Measurements from ENCODE around the gene UPK3BL2. TPM values are rescaled to one million over a fixed set of nuclear protein-coding genes. Genes with fewer than 3 reads are reported as not detected.
"Not testable (repeated sequence)": the region's sequence is repeated elsewhere in the genome, so short reads cannot be mapped to it uniquely, and the experiment has no call there.

Gene UPK3BL2
- total RNA-seq, 2 donors from 2014 or later, result 23.3 to 26.0 TPM

DNA sequence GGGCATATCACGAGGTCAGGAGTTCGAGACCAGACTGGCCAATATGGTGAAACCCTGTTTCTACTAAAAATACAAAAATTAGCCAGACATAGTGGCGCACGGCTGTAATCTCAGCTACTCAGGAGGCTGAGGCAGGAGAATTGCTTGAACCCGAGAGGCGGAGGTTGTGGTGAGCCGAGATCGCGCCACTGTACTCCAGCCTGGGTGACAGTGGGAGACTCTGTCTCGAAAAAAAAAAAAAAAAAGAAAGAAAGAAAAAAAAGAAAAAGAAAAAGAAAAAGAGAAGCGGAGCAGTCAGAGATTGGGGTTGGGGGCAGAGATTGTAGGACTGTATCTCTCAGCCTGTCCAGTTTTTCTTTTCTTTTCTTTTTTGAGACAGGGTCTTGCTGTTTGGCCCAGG is 725 bp downstream of the UPK3BL2 start:
- peak overlapping the region in 1 of 2 donors; percentile 77 for H3K27ac Mint-ChIP-seq
- H3K36me3 Mint-ChIP-seq; DNase-seq (ENCODE audit: low spot score in 2 of 2); H3K9me3 Mint-ChIP-seq; ATAC-seq: not testable (repeated sequence)

GRCh38 chr7:102542083-102542482 is 1.4 kb downstream of the UPK3BL2 start:
- H3K36me3 Mint-ChIP-seq; H3K27ac Mint-ChIP-seq; DNase-seq (ENCODE audit: low spot score in 2 of 2); ATAC-seq; H3K9me3 Mint-ChIP-seq: not testable (repeated sequence)

DNA sequence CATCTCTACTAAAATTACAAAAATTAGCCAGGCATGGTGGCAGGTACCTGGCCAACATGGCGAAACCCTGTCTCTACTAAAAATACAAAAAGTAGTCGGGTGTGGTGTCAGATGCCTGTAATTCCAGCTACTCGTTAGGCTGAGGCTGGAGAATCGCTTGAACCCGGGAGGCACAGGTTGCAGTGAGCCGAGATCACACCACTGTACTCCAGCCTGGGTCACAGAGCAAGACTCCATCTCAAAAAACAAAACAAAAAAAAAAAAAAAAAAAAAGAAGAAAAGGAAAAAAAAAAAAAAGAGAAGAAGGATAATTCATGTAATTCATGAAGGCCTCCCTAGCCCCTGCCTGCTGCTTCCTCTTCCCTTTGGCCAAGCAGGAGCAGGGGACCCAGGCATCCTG is 2.9 kb downstream of the UPK3BL2 start:
- not testable (repeated sequence) for DNase-seq (ENCODE audit: low spot score in 2 of 2); H3K27ac Mint-ChIP-seq; H3K36me3 Mint-ChIP-seq; H3K9me3 Mint-ChIP-seq; ATAC-seq

DNA sequence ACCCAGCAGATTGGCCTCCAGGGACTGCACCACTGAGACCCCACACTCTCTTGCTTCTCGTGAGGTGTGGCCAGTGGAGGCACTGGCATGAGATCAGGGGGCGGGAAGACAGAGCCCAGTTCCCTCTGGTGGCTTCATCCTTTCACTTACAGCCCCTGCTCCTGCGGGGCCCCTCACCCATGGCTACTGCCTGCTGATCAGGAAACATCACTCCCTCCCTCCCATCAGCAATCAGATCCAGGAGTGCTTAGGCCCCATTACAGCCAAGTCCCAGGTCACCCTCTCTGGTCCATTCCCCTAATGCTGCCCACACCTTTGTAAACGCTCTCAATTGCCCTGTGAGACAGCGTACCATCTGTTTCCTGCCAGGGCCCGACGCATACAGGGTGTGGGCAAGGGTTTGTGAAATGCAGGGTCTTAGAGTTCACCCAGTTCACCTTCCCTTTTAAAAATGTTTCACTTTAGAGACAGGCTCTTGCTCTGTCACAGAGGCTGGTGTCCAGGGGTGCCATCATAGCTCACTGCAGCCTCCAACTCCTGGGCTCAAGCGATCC is 8.4 kb downstream of the UPK3BL2 start:
- not testable (repeated sequence) for H3K9me3 Mint-ChIP-seq; ATAC-seq; H3K36me3 Mint-ChIP-seq; DNase-seq (ENCODE audit: low spot score in 2 of 2)
- peak overlapping the region in 1 of 2 donors; percentile 86 for H3K27ac Mint-ChIP-seq

GRCh38 chr7:102532127-102532526 is 11.4 kb downstream of the UPK3BL2 start:
- H3K27ac Mint-ChIP-seq; ATAC-seq; H3K36me3 Mint-ChIP-seq; DNase-seq (ENCODE audit: low spot score in 2 of 2); H3K9me3 Mint-ChIP-seq: not testable (repeated sequence)

- not testable (repeated sequence) for ATAC-seq; H3K27ac Mint-ChIP-seq; H3K9me3 Mint-ChIP-seq; H3K36me3 Mint-ChIP-seq; DNase-seq (ENCODE audit: low spot score in 2 of 2)
Measured at GRCh38 chr7:102531583-102531982, 11.9 kb downstream of the UPK3BL2 start.

DNA sequence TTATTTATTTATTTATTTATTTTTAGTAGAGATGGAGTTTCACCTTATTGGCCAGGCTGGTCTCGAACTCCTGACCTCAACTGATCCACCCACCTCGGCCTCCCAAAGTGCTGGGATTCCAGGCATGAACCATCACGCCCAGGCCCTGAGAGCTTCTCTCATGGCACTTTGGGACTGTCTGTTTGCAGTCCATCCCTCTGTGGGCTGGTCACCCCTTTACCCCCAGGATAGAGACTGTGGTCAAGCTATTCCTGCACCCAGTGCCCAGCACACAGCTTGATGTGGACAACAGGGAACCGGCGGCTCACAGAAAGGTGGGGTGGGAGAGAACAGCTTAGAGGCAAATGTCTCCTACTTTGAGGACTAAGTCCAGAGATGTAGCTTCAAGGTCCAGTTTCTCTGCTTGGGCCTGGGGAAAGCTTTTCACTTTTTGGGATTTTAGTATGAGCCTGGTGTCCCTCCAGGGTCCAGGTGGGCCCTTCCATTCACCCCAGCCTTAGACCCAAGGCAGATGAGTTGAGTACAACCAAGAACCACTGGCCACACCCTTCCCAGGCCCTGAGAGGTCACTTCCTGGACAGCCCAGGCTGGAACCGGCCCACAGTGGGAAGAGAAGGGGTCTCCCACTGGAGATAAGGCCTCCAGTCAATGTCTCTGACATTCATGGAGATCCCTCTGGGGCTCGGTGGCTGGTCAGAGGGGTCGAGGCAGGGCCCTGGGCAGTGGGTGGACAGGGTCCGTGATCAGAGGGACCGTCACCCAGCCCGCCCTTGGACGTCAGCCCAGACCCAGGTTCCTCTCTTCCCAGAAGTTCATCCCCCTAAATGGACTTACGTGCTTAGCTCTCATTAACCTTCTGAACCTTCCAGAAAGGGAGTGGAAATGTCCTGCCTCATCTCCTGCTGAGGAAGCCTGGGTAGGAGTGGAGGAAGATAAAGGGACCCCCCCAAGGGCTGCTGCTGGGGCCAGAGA is 15.4 kb downstream of the UPK3BL2 start:
- H3K9me3 Mint-ChIP-seq; H3K36me3 Mint-ChIP-seq; ATAC-seq; DNase-seq (ENCODE audit: low spot score in 2 of 2); H3K27ac Mint-ChIP-seq: not testable (repeated sequence)

DNA sequence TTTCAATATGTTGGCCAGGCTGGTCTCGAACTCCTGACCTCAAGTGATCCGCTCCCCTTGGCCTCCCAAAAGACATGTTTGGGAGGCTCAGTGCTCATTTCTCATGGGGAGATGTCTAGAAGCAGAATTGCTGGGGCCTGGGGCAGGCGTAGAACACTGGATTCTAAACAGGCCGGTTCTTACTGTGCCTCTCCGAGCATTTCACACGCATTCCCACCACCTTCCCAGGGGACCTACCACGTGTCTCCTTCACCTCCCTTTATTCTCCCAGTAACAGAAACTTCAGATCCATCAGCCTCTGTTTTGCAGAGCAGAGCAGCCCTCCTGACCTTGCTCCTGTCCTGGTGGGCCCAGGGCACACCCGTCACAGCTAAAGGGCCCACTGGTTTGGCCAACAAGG is 16.3 kb downstream of the UPK3BL2 start:
- not testable (repeated sequence) for DNase-seq (ENCODE audit: low spot score in 2 of 2); H3K9me3 Mint-ChIP-seq; H3K36me3 Mint-ChIP-seq

DNA sequence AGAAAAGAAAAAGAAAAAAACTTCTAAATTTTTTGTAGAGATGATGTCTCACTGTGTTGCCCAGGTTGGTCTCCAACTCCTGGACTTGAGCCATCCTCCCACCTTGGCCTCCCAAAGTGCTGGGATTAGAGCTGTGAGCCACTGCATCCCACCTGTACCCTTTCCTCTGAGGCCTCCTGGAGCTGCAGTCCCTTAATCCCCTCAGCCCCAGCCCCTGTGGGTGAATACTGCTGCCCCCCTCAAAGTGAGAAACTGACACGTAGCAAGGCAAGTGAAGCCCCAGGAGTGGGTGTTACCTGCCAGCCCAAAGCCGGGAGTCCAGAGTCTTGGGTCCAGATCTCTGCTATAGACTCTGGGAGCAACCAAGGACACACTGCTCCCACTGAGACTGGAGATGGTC is 18.7 kb downstream of the UPK3BL2 start:
- not testable (repeated sequence) for H3K9me3 Mint-ChIP-seq; H3K27ac Mint-ChIP-seq; H3K36me3 Mint-ChIP-seq; DNase-seq (ENCODE audit: low spot score in 2 of 2)
- peak in 1 of 2 donors; percentile 4 for ATAC-seq

More for the DNA sequence above, 16.3 kb downstream of the UPK3BL2 start:
- not testable (repeated sequence) for H3K27ac Mint-ChIP-seq, ATAC-seq

DNA sequence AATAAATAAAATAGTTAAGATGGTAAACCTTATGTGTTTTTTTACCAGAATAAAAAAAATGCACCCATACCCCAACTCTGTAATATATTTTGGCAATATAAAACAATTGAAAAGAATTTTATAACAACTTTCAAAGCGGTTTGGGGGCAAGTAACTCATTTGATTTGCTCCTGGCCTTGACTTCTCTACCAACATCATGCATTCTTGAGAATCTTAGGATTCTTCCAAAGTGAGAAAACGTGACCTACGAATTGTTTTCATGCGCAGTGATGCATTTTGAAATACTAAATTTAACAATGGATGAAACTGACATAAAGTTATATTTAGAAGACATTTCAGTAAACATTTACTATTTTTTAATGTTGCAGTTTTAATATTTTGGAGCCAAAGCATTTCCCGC is 22.7 kb downstream of the UPK3BL2 start:
- H3K27ac Mint-ChIP-seq; DNase-seq (ENCODE audit: low spot score in 2 of 2); H3K36me3 Mint-ChIP-seq; H3K9me3 Mint-ChIP-seq; ATAC-seq: not testable (repeated sequence)

DNA sequence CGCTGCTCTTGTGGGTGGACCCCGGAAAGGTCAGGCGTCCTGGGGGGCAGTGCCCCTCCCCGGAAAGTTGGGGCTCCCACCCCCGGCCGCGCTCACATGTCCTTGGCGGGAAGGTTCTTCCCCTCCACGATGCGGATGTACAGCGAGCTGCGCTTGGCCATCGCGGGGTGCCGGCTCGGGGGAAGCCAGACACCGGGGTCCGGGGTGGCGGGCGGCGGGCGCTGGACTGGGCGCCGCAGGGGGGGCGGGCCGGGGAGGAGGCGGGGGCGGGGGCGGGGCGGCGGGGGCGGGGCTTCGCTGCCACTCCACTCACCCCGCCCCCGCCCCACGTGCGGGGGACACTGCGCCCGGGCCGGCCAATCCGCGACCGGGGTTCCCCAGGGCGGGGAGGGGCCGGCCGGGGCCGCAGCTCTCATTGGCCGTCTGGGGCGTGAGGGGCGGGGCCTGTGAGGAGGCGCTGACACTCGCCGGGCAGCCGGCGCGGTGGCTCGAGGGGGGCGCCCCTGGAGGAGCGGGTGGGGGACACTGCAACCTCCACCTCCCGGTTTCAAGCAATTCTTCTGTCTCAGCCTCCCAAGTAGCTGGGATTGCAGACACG is 25.8 kb downstream of the UPK3BL2 start, which contains the start of gene RASA4B:
TSS of gene RASA4B (minus strand) at position 228 of the 598 bp plus-strand sequence. CDS start at position 161, 67 bp downstream.
- not testable (repeated sequence) for H3K9me3 Mint-ChIP-seq; DNase-seq (ENCODE audit: low spot score in 2 of 2); H3K27ac Mint-ChIP-seq; H3K36me3 Mint-ChIP-seq
- peak; percentile 88 to 97 for ATAC-seq

- not testable (repeated sequence) for H3K27ac Mint-ChIP-seq; DNase-seq (ENCODE audit: low spot score in 2 of 2); H3K36me3 Mint-ChIP-seq; H3K9me3 Mint-ChIP-seq
- ATAC-seq, result peak in 1 of 2 donors; percentile 42
Measured at GRCh38 chr7:102516951-102517350, 26.5 kb downstream of the UPK3BL2 start.

DNA sequence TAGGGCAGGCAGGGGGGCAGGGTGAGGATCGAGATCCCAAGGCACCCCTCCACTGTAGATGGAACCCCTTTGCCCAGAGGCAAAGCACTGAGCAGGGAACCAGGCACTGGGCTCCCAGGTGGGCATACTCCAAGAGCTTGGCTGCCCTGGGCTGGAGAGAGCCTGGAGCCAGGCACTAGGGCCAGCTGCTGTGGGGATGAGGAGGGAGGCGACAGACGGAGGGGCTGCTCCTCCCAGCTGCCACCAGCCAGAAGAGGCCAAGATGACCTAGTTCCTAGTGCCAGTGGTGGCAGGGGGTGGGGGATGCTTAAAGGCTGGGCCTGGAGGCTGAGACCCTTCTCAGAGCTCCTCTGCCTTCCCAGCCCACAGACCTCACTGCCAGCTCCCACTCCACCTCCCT is 27.6 kb downstream of the UPK3BL2 start:
- not testable (repeated sequence) for H3K9me3 Mint-ChIP-seq; ATAC-seq; H3K36me3 Mint-ChIP-seq; DNase-seq (ENCODE audit: low spot score in 2 of 2); H3K27ac Mint-ChIP-seq

GRCh38 chr7:102514881-102515721 is 28.4 kb downstream of the UPK3BL2 start:
- not testable (repeated sequence) for H3K9me3 Mint-ChIP-seq; DNase-seq (ENCODE audit: low spot score in 2 of 2); H3K27ac Mint-ChIP-seq; H3K36me3 Mint-ChIP-seq
- peak in 1 of 2 donors; percentile 33 for ATAC-seq

GRCh38 chr7:102512642-102513221 is 30.8 kb downstream of the UPK3BL2 start:
- H3K9me3 Mint-ChIP-seq, H3K27ac Mint-ChIP-seq, H3K36me3 Mint-ChIP-seq, ATAC-seq: not testable (repeated sequence)
- DNase-seq (ENCODE audit: low spot score in 2 of 2), result peak in 1 of 2 donors; percentile 56
